GM21381 (cell line): ENCODE measurements around the gene KLHL36.
"Not testable (repeated sequence)": the region's sequence is repeated elsewhere in the genome, so short reads cannot be mapped to it uniquely, and the experiment has no call there.

Source experiments
- ATAC-seq: cut with Tn5 transposase; IDR thresholded peaks from one replicate; pipeline ENCODE4 v1.9.1; 2021; ENCODE audit warnings: mild to moderate bottlenecking, moderate library complexity; ENCODE audit not compliant: unreplicated experiment

The KLHL36 gene

DNA sequence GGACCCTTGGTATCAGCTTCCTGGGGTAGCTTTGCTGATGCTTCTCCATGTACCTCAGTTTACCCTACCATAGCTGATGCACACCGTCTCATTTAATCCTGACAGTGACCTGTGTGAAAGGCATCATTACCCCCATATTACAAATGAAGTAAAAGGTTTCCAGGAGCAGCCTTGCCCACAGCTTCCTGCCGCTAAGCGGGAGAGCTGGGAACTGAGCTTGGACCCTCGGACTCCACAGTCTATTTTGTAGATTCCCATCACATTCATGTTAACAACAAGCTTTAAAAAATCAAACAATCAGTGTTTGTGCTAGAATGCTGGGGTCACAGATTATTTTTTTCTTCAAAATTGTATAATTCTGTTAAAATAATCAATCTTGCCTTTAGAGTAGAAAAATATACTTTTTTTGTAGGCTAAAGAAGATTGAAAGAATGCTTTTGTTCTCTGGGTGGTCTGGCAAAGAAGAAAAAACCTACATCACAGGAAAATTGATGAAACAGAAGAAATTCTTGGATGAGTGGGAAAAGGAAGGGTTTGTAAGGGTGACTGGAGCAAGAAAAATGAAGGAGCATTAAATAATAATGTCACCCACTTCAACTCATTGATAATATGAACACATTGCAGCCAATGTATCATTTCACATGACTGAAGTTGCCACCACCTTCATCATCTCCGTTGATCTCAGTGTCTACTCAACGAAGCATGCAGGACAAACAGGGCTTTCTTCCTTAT is 41.9 kb downstream of the KLHL36 start:
- ATAC-seq: no peak

- no peak for ATAC-seq
These were observed 44.3 kb downstream of the KLHL36 start for GRCh38 chr16:84692451-84693214.

- not testable (repeated sequence) for ATAC-seq
These were observed 45.6 kb downstream of the KLHL36 start for GRCh38 chr16:84693869-84694268.

GRCh38 chr16:84694980-84695379 is 46.7 kb downstream of the KLHL36 start:
- no peak for ATAC-seq

DNA sequence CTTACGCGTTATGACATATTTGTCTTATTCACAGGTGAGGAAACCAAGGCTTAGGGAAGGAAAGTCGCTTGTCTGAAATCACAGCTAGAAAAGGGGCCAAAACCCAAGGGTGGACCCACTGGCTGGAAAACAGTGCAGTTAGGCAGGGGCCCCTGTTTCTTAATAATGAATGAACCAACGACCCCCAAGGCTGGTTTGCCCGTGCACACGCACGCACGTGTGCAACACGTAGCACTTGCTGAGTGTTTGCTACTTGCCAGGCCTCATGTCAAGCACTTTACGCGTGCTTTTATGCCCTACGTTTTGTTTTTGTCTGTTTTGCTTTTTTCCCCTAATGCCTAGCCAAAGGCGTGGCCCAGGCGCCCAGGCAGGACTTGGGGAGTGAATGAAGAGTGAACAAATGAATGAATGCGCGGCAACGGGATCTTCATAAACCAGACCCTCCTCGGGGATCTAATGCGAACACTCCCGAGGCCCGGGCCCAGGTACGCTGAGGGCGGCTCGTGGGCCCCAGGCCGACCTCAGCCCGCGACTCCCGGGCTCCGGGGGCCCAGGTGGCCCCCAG is 50.9 kb downstream of the KLHL36 start:
- ATAC-seq: no peak

GRCh38 chr16:84699712-84700445 is 51.6 kb downstream of the KLHL36 start, which contains the start of gene USP10:
TSS of gene USP10 (plus strand) at chr16:84700000. CDS start at chr16:84700091, 91 bp downstream.
- ATAC-seq: peak; percentile 79

- peak; percentile 37 for ATAC-seq
These were observed 52.4 kb downstream of the KLHL36 start for GRCh38 chr16:84700446-84701300.

GRCh38 chr16:84703681-84704080 is 55.4 kb downstream of the KLHL36 start:
- ATAC-seq: no peak

DNA sequence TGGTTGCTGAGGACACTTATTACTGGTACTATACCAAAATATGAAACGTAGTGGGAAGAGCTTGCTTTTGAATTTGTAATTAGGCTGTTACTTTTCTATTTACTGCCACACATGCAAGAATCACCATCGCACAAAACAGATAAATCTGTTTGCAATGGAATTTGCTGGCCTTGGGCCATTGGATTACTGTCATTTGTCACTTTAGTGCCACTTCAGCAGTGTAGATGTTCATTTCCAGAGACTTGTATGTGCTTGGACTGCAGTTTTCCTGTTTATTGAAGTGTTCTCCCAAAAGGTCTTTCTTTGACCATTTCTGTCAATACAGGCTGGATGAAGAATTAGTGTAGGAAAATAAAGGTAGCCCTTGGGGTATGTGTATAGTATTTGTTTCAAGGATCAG is 55.9 kb downstream of the KLHL36 start:
- no peak for ATAC-seq

DNA sequence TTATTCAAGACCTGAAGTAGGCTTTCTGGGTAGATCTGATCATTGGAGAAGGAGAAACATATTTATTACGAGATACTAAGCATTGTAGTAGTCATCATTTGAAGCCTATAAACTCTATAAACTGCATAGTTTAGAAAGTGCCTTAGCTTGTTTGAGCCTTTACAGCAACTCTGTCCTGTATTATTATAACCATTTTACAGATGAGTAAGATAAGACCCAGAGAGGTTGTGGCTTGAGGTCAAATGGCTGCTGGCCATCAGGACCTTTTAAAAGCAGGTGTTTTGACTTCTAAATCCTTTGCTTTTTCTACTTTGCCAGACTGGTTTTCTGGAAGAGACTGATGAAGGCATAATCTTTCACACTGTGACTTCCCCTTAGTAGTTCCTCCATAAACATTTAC is 58.5 kb downstream of the KLHL36 start:
- no peak for ATAC-seq

DNA sequence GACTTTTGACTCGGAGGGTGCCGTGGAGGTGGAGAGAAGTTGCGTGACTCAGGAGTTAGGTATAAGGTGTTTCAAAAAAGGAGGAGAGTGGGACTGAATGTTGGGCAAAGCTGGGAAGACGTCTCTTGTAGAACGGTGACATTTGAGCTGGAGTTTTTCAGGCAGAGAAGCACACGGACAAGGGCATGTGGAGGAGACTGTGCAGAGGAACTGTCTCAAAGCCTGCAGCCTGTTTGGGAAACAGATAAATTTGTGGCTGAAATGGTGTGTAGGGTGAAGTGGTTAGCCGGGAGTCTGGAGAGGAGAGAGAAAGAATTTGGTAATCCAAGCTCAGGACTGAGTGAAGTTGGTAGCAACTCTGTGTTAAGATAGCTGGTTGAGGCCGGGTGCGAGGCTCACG is 61.3 kb downstream of the KLHL36 start:
- no peak for ATAC-seq

GRCh38 chr16:84710686-84711085 is 62.4 kb downstream of the KLHL36 start:
- ATAC-seq: no peak
